Cardiac muscle cell (in vitro differentiated cells and primary cell): ENCODE results near the gene UNC13A. TPM values are rescaled to one million over a fixed set of nuclear protein-coding genes. Genes with fewer than 3 reads are reported as not detected.

Source experiments
- DNase-seq, 2 donors: peaks; one replicate each; pipeline versions ENCODE4 v3.0.0 to v3.0.0-alpha.2; 2010 to 2017; ENCODE audit warnings: low read depth in 1 of 2, low spot score in 1 of 2
- H3K27ac ChIP-seq: fragments of 200-600 bp; sonication (generic); 2 replicates; pipeline ENCODE4 v1.5.1; 2016
- H3K27me3 ChIP-seq: fragments of 200-600 bp; sonication (generic); 2 replicates; pipeline ENCODE4 v1.6.0; 2016; ENCODE audit warnings: control low read depth
- H3K36me3 ChIP-seq: fragments of 200-600 bp; sonication (generic); 2 replicates; pipeline ENCODE4 v1.5.1; 2016; ENCODE audit warnings: control low read depth
- H3K4me1 ChIP-seq: fragments of 200-600 bp; sonication (generic); 2 replicates; pipeline ENCODE4 v1.8.1; 2017; ENCODE audit warnings: low read depth, mild to moderate bottlenecking, mixed run types
- H3K4me3 ChIP-seq: fragments of 200-600 bp; sonication (generic); 2 replicates; pipeline ENCODE4 v1.5.1; 2016; ENCODE audit warnings: mild to moderate bottlenecking
- H3K9me3 ChIP-seq: fragments of 200-600 bp; sonication (generic); 2 replicates; pipeline ENCODE4 v1.5.1; 2017; ENCODE audit warnings: low read depth, mild to moderate bottlenecking, control low read depth
- CTCF ChIP-seq: IDR thresholded peaks from 2 replicates; pipeline ENCODE4 v1.5.1; 2012; ENCODE audit warnings: low read depth, mild to moderate bottlenecking, low read length
- polyA plus RNA-seq: library from polyadenylated mRNA; unstranded; fragments of >200 nt; fragmentation: Nextera tagmentation; extraction: Ambion mirVana; gene quantifications from 2 replicates; pipeline ENCODE4 v1.2.1, GENCODE V29; 2016
- total RNA-seq: library from RNA; depleted of rRNA; stranded (reverse); fragments of >200 nt; gene quantifications from 2 replicates; pipeline ENCODE4 v1.2.3, GENCODE V29; 2016

UNC13A gene
- total and polyA plus RNA-seq, 2 experiments from 2014 or later, result 0.31 to 0.54 TPM

DNA sequence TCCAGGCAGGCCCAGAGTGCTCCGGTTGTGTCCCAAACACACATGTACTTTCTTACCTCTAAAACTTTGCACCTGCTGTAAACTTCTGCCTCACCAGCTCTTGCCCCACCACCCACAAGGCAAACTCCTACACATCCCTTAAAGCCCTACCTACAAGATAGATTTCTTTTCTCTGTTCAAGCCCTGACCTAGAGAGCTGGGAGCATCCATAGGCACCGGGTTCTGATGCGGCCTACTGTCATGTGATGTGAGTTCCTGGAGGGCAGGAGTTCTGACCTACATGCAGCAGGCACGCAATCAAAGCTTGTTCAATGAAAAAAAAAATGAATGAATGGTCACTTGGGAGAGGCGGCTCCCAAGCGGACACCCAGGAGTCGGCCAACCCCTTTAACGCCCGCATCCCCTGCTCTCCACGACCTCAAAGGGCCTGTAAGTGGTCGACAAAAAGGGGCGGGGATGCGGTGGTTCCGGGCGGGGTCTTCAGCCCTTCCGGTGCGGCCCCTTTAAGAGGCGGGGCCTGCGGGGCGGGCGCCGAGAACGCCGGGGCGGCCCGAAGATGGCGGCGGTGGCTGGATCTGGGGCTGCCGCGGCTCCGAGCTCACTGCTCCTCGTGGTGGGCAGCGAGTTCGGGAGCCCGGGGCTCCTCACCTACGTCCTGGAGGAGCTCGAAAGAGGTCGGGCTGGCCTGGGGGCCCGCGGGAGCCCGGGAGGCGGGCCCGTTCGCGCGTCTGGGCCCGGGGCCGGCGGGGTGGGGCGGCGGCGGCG lies 31.0 kb upstream of the UNC13A start, which contains the start of gene MAP1S:
Gene MAP1S (plus strand): TSS at position 534 of the 765 bp plus-strand sequence. CDS start 23 bp downstream, at position 557.
- peak; percentile 74 to 89 for DNase-seq
- H3K4me3 ChIP-seq, result peak within 1 kb of the TSS; percentile 99
- H3K27ac ChIP-seq, result peak within 1 kb of the TSS; percentile 79
- no peaks in the 10 kb centered on the region for H3K27me3 ChIP-seq
- H3K4me1 ChIP-seq, result peaks cover 8% of the 10 kb centered on the region
- no peaks in the 10 kb centered on the region for H3K9me3 ChIP-seq
- peaks cover 3% of the 10 kb centered on the region for H3K36me3 ChIP-seq
- no peak for TF ChIP-seq CTCF

- TF ChIP-seq CTCF, result no peak
- Histone ChIP-seq H3K4me1 (peaks cover 8% of the 10 kb centered on the region), H3K27ac (no peak overlapping the region), H3K27me3 (no peaks in the 10 kb centered on the region), H3K9me3 (no peaks in the 10 kb centered on the region), H3K4me3 (peak overlapping the region; percentile 99), H3K36me3 (peaks cover 3% of the 10 kb centered on the region)
- no peak for DNase-seq
Measured at GRCh38 chr19:17718550-17718946, 30.4 kb upstream of the UNC13A start.

- no peaks in the 10 kb centered on the region for H3K27me3 ChIP-seq
- no peak overlapping the region for H3K27ac ChIP-seq
- H3K9me3 ChIP-seq, result no peaks in the 10 kb centered on the region
- DNase-seq, result no peak
- peaks cover 8% of the 10 kb centered on the region for H3K4me1 ChIP-seq
- H3K36me3 ChIP-seq, result no peaks in the 10 kb centered on the region
- TF ChIP-seq CTCF, result no peak
- H3K4me3 ChIP-seq, result no peak overlapping the region
Measured at GRCh38 chr19:17716309-17716929, 28.3 kb upstream of the UNC13A start.

DNA sequence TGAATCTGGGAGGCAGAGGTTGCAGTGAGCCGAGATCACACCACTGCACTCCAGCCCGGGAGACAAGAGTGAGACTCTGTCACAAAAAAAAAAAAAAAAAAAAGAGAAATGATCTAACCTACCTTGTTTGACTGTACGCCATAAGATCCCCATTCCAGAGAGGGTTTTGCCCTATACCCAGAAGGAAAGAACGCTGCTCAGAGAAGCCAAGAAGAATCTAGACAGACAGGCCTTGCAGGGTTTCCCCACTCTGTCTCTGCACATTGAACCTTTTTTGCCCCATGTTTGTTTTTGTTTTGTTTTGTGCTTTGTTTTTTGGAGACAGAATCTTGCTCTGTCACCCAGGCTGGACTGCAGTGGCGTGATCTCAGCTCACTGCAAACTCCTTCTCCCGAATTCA lies 23.7 kb upstream of the UNC13A start:
- no peak for DNase-seq
- H3K27ac ChIP-seq, result no peak overlapping the region
- H3K27me3 ChIP-seq, result no peaks in the 10 kb centered on the region
- no peaks in the 10 kb centered on the region for H3K4me1 ChIP-seq
- H3K4me3 ChIP-seq, result no peak overlapping the region
- H3K36me3 ChIP-seq, result no peaks in the 10 kb centered on the region
- no peaks in the 10 kb centered on the region for H3K9me3 ChIP-seq
- TF ChIP-seq CTCF, result no peak

- H3K9me3 ChIP-seq, result no peaks in the 10 kb centered on the region
- DNase-seq, result peak; percentile 26 to 79
- H3K27me3 ChIP-seq, result no peaks in the 10 kb centered on the region
- no peaks in the 10 kb centered on the region for H3K4me1 ChIP-seq
- H3K4me3 ChIP-seq, result no peak overlapping the region
- H3K27ac ChIP-seq, result no peak overlapping the region
- no peaks in the 10 kb centered on the region for H3K36me3 ChIP-seq
- no peak for TF ChIP-seq CTCF
Measured at GRCh38 chr19:17706750-17707181, 18.6 kb upstream of the UNC13A start.
